Chondrocyte (in vitro differentiated cells): ENCODE measurements around the gene ATP6V0C. TPM values are rescaled to one million over a fixed set of nuclear protein-coding genes. Genes with fewer than 3 reads are reported as not detected.

Source experiments
- microRNA-seq: library from miRNA; unstranded; fragments of <30 nt; microRNA quantifications from one replicate; pipeline ENCODE4 v1.2.0, GENCODE V29; 2020; ENCODE audit warnings: borderline number of aligned reads
- total RNA-seq: library from RNA; stranded (reverse); gene quantifications from 3 replicates; pipeline ENCODE4 v1.2.1, GENCODE V29; 2021

ATP6V0C gene
- total RNA-seq, 1 donor from 2014 or later = 200 TPM

Small RNAs within 50 kb of the gene (microRNA-seq; reads per million reads assigned to microRNA genes)
- 1.7 reads per million for gene MIR3178
- not detected for gene MIR6768

Other genes starting within 250 kb of the ATP6V0C start
- gene RNPS1, start 245.8 kb upstream of the ATP6V0C start, total RNA-seq = 109 to 122 TPM (median 111 TPM) in 3 replicates
- gene ABCA3, start 173.2 kb upstream of the ATP6V0C start, total RNA-seq = 16.3 to 27.3 TPM (median 26.0 TPM) in 3 replicates
- gene CCNF, start 84.5 kb upstream of the ATP6V0C start, total RNA-seq = 4.9 to 7.7 TPM (median 7.6 TPM) in 3 replicates
- gene TEDC2, start 53.8 kb upstream of the ATP6V0C start, total RNA-seq = 3.9 to 6.5 TPM (median 5.5 TPM) in 3 replicates
- 1.5 to 2.1 TPM (median 1.8 TPM) in 3 replicates for gene NTN3, start 42.7 kb upstream of the ATP6V0C start, total RNA-seq
- 17.9 to 19.6 TPM (median 18.7 TPM) in 3 replicates for gene TBC1D24, start 38.8 kb upstream of the ATP6V0C start, total RNA-seq
- 35.4 to 37.0 TPM (median 36.3 TPM) in 3 replicates for gene AMDHD2, start 6.4 kb downstream of the ATP6V0C start, total RNA-seq
- not detected in 3 replicates for gene CEMP1, start 17.5 kb downstream of the ATP6V0C start, total RNA-seq
- 39.2 to 40.6 TPM (median 39.6 TPM) in 3 replicates for gene PDPK1, start 24.1 kb downstream of the ATP6V0C start, total RNA-seq
- 27.3 to 29.7 TPM (median 27.4 TPM) in 3 replicates for gene KCTD5, start 168.6 kb downstream of the ATP6V0C start, total RNA-seq
- 2.8 to 4.3 TPM (median 3.1 TPM) in 3 replicates for gene PRSS27, start 206.3 kb downstream of the ATP6V0C start, total RNA-seq
- 363 to 615 TPM (median 378 TPM) in 3 replicates for gene SRRM2, start 238.7 kb downstream of the ATP6V0C start, total RNA-seq